Measurements from ENCODE around the gene THOC1. TPM values are rescaled to one million over a fixed set of nuclear protein-coding genes. Genes with fewer than 3 reads are reported as not detected.

The THOC1 gene
- total RNA-seq, 4 donors from 2014 or later: 17.1 to 84.4 (median 28.9) TPM

DNA sequence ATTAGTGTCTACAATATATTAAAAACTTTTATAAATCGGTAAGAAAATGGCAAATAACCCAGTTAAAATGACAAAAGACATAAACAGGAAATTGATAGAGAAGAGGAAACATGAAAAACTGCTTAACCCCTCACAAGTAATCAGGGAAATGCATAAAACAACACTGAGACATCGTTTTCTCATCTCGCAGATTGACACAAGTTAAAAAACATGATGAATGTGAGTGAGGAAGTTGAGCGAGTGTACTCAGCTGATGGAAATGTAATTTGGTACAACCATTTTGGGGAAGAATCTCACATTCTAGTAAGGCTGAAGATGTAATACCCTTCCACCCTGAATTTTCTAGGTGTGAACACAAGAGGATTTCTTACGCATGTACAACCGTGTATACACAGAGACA, 18.0 kb upstream of the THOC1 start:
- no peak overlapping the region for H3K27ac ChIP-seq
- no peak overlapping the region for H3K4me3 ChIP-seq
- no peaks in the 10 kb centered on the region for H3K36me3 ChIP-seq
- H3K9me3 ChIP-seq: no peaks in the 10 kb centered on the region
- no peak for TF ChIP-seq POLR2AphosphoS5 (IDR thresholded peaks at IDR 0.05)
- no peak for TF ChIP-seq EP300 (IDR thresholded peaks at IDR 0.05)
- no peak for TF ChIP-seq POLR2A (IDR thresholded peaks at IDR 0.05)
- TF ChIP-seq, protein P1, sequence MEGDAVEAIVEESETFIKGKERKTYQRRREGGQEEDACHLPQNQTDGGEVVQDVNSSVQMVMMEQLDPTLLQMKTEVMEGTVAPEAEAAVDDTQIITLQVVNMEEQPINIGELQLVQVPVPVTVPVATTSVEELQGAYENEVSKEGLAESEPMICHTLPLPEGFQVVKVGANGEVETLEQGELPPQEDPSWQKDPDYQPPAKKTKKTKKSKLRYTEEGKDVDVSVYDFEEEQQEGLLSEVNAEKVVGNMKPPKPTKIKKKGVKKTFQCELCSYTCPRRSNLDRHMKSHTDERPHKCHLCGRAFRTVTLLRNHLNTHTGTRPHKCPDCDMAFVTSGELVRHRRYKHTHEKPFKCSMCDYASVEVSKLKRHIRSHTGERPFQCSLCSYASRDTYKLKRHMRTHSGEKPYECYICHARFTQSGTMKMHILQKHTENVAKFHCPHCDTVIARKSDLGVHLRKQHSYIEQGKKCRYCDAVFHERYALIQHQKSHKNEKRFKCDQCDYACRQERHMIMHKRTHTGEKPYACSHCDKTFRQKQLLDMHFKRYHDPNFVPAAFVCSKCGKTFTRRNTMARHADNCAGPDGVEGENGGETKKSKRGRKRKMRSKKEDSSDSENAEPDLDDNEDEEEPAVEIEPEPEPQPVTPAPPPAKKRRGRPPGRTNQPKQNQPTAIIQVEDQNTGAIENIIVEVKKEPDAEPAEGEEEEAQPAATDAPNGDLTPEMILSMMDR (IDR thresholded peaks at IDR 0.05): no peak
- H3K27me3 ChIP-seq: no peaks in the 10 kb centered on the region
- no peak for ATAC-seq
- WGBS, 2 donors (ENCODE audit: low coverage in 1 of 2): 70 to 74% methylated on average over 6 of the region's 6 CpGs
- H3K4me1 ChIP-seq: no peaks in the 10 kb centered on the region

- Histone ChIP-seq H3K27ac (no peak overlapping the region), H3K4me3 (no peak overlapping the region), H3K9me3 (peaks cover 0 to 12% (median 0%) of the 10 kb centered on the region in 3 donors), H3K4me1 (no peaks in the 10 kb centered on the region), H3K36me3 (no peaks in the 10 kb centered on the region), H3K27me3 (no peaks in the 10 kb centered on the region)
- 57% methylated on average over 1 of the region's 2 CpGs; no CpG with 5 or more reads in 1 of the 2 donors for WGBS, 2 donors (ENCODE audit: low coverage in 1 of 2)
- no peak for TF ChIP-seq EP300 (IDR thresholded peaks at IDR 0.05)
- TF ChIP-seq POLR2A (IDR thresholded peaks at IDR 0.05): no peak
- no peak for TF ChIP-seq POLR2AphosphoS5 (IDR thresholded peaks at IDR 0.05)
- TF ChIP-seq, protein P1 (IDR thresholded peaks at IDR 0.05): no peak
- ATAC-seq: peak; percentile 43
Measured at GRCh38 chr18:275486-275885, 7.6 kb upstream of the THOC1 start.

DNA sequence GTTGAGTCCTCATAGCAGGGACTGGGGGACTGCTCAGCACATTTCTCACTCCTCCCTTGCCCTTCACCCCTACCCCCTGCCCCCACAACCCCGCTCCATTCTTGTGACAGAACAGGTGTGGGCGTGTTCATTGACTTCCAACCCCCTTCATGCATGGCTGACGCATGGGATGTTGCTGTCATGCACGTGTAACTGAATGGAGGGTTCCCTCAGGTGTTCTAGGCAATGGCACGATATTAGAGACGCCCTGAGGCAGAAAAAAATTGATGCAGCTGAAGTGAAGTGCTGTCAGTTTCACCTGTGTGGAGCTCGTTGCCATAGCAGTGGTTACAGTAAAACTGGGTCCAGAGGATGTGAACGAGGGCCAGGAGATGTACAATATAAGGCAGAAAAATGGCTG, 6.5 kb upstream of the THOC1 start:
- no peaks in the 10 kb centered on the region for H3K36me3 ChIP-seq
- no peak for ATAC-seq
- H3K27ac ChIP-seq: no peak overlapping the region
- H3K27me3 ChIP-seq: no peaks in the 10 kb centered on the region
- TF ChIP-seq POLR2A (IDR thresholded peaks at IDR 0.05) (no peak), POLR2AphosphoS5 (IDR thresholded peaks at IDR 0.05) (no peak), EP300 (IDR thresholded peaks at IDR 0.05) (no peak)
- TF ChIP-seq, protein P1 (IDR thresholded peaks at IDR 0.05): no peak
- peaks cover 0 to 12% (median 0%) of the 10 kb centered on the region in 3 donors for H3K9me3 ChIP-seq
- no peak overlapping the region for H3K4me3 ChIP-seq
- peaks cover 0 to 4% (median 0%) of the 10 kb centered on the region in 3 donors for H3K4me1 ChIP-seq
- WGBS, 2 donors (ENCODE audit: low coverage in 1 of 2): 60 to 64% methylated on average over 2 to 5 of the region's 8 CpGs

GRCh38 chr18:273525-273924, 5.7 kb upstream of the THOC1 start:
- Histone ChIP-seq H3K27ac (no peak overlapping the region), H3K9me3 (peaks cover 0 to 6% (median 0%) of the 10 kb centered on the region in 3 donors), H3K27me3 (no peaks in the 10 kb centered on the region), H3K36me3 (no peaks in the 10 kb centered on the region), H3K4me3 (no peak overlapping the region), H3K4me1 (peaks cover 0 to 12% (median 0%) of the 10 kb centered on the region in 3 donors)
- 87 to 100% methylated on average over 2 to 3 of the region's 3 CpGs for WGBS, 2 donors (ENCODE audit: low coverage in 1 of 2)
- ATAC-seq: no peak
- TF ChIP-seq POLR2A (IDR thresholded peaks at IDR 0.05) (no peak), POLR2AphosphoS5 (IDR thresholded peaks at IDR 0.05) (no peak), EP300 (IDR thresholded peaks at IDR 0.05) (no peak)
- TF ChIP-seq, protein P1 (IDR thresholded peaks at IDR 0.05): no peak

DNA sequence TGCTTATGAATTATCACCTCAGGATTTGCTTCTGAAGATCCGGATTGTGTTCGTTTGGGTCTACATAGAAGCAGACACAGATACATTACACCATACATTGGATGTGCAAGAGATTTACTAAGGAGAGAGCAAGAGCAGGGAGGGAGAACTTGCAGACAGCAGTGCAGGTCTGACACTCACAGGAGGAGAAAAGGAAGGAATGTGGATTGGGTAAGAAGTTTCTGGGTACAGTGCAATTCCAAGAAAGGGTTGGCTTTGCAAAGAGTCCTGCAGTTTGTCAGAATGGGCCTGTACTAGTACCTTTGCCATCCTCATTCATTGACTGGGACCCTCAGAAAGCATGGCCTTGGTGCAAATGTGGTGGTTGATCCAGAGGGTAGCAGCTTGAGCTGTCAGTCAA, 4.8 kb upstream of the THOC1 start:
- Histone ChIP-seq H3K27ac (no peak overlapping the region), H3K4me3 (no peak overlapping the region), H3K36me3 (no peaks in the 10 kb centered on the region), H3K9me3 (no peaks in the 10 kb centered on the region), H3K27me3 (no peaks in the 10 kb centered on the region), H3K4me1 (peaks cover 0 to 12% (median 0%) of the 10 kb centered on the region in 3 donors)
- no peak for ATAC-seq
- no peak for TF ChIP-seq POLR2AphosphoS5 (IDR thresholded peaks at IDR 0.05)
- no peak for TF ChIP-seq EP300 (IDR thresholded peaks at IDR 0.05)
- TF ChIP-seq, protein P1 (IDR thresholded peaks at IDR 0.05): no peak
- no peak for TF ChIP-seq POLR2A (IDR thresholded peaks at IDR 0.05)
- 85% methylated on average over 2 of the region's 2 CpGs for WGBS, 2 donors (ENCODE audit: low coverage in 1 of 2)
